Cortex of kidney (tissue), 1 donor: ENCODE results near the gene MCF2.
"Not testable (repeated sequence)": the region's sequence is repeated elsewhere in the genome, so short reads cannot be mapped to it uniquely, and the experiment has no call there.

Experiments
- DNase-seq: peaks from one replicate; lab custom pipeline; 2025; lab: John Stamatoyannopoulos, UW

Gene MCF2

DNA sequence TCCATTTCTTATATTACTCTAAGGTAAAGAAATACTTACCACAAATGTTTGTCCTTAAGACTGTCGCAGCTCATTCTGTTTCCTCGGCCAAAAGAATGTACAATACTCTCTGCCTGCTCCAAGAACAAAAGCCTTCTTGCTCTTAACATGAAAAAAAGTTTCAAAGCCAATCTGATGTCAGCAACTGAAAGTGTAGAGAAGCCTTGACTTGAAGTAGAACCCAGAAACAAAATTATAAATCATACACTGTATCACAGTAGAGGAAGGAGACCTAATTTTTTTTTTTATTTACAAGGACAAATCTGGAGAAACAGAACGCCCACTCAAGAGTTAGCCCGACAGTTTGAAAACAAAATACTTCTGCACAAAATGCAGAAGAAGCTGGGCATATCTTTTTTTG is at the start of gene MCF2:
MCF2 (minus strand) TSS at position 101 of the 400 bp plus-strand sequence. CDS start 56,423 bp downstream, outside the sequence.
- no peak for DNase-seq

DNA sequence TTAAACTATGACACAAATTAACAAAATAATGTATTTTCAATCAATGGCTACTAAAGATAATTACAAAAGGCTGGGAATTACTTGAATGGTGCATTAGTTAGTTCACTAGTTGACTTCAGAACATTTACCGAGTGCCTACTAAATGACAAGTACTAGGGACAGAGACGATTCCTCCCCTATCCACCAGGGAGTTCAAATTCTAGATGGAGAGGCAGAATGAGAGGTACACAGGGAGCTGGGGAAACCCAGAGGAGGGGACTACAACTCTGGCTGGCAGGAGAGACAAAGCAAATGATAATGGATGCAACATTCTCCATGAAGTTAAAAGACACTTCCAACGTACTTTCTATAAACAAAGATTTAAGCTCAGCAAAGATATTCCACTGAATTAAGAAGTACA is 43.1 kb upstream of the MCF2 start:
- DNase-seq, result no peak

GRCh38 chrX:139750390-139750789 is 42.4 kb upstream of the MCF2 start:
- no peak for DNase-seq

GRCh38 chrX:139739138-139739537 is 31.2 kb upstream of the MCF2 start:
- no peak for DNase-seq

DNA sequence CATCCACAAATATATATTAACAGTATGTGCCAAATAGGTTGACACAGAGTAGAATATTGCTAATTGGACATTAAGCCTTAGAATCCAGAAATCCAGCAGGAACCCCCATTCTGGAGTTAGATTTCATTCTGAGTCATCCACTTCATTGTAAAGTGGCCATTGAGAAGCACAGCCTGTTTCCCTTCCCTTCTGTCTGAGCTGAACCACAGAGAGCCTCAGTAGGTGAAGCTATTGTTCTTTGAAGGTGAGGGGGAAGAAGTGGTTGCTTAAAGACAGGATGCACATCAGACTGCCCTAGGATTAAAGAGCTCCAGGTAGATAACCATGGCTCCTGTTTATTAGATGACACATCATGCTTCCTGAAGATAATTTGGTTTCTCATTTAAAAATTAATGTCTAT is 30.6 kb upstream of the MCF2 start:
- DNase-seq, result no peak

GRCh38 chrX:139736151-139736550 is 28.2 kb upstream of the MCF2 start:
- DNase-seq, result no peak

- DNase-seq, result no peak
These were observed 27.0 kb upstream of the MCF2 start for GRCh38 chrX:139734996-139735395.

- no peak for DNase-seq
These were observed 17.8 kb upstream of the MCF2 start for GRCh38 chrX:139725720-139726119.

DNA sequence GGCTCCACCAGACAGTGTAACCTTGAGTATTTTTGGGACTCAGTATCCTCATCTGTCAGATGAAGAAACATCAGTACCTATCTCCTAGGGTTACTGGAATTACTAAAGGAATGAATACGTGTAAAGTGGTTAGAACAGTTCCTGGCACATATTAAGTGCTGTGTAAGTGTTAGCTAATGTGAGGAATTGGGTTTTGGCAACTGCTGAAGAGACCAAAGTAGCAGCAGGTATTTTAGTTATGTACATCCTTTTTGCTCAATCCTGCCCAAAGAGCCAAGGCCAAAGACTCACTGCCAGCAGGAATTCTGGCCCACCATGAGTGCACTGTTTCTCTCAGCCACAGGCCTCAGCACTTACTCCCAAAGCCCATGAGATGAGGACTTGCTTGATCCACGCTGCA is 16.7 kb upstream of the MCF2 start:
- no peak for DNase-seq

DNA sequence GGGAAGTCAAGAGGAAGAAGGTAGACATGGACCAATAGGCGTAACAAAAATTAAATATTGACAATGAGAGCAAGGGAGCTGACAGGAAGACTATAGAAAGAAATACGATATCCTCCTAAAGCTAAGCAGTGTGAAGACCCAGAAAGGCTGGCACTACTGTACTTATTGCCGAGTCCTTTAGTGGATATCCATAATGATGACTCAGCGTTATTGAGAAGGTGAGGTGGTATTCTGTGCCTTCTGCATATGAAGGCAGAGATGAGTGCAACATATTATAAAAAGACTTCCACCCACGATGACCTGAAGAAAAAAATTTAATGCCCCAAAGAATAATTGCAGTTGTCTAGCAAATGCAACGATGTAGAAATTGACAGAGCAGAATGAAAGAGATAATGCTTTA is 13.0 kb upstream of the MCF2 start:
- no peak for DNase-seq

DNA sequence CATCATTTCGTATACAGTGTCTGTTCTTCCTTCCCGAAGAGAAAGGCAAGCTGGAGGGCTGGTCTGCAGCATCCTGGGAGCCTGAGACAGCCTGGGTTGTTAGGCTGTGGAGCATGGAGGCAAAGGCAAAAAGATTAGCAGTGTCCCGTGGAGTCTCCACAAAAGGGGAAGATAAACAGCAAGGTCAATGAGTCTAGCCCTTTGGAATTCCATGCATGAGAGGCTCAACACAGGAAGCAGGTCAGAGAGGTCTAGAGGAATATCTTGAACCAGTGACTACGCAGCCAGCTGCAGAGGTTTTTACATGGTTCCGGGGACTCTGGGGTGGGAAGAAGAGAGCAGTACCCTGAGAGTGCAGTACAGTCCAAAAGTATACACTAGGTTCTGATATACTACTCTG is 12.2 kb upstream of the MCF2 start:
- DNase-seq, result no peak

DNA sequence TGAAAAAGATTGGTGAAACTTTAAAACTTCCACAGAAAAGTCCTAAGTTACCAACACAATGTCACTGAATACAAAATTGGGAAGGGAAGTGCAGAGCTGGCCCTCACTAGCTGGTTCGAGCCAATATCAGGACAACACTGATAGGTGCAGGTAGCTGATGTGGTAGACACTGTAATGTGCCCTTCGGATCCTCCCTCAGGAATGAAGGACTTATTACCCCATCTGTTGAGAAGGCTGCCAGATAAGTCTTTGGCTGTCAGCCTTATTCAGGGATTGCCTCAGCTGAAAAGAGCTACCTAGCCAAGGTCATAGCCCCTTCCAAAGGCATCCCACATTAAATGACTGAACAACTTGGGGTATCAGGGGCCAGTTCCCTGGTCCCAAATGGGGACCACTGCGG is 5.3 kb downstream of the MCF2 start:
- no peak for DNase-seq

DNA sequence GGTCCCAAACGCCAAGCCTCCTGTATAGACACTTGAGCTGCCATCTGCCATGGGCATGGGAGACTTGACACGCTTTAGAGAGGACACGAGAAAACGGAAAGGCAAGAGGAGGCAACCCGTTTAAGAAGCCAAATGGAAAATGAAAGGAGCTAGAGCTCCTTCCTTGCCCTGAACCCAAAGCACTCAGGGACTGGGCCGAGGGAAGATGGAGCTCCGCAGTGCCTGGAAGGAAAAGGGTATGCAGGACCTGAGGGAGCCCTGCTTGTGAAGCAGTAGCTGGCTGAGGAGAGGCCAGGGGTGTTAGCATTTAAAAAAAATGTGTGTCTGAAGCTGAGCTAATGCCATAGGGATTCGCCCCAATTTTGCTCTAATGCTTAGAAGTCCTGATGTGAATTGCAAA is 15.1 kb downstream of the MCF2 start:
- no peak for DNase-seq

- no peak for DNase-seq
These were observed 15.5 kb downstream of the MCF2 start for GRCh38 chrX:139692506-139692849.

GRCh38 chrX:139691843-139692505 is 16.0 kb downstream of the MCF2 start:
- no peak for DNase-seq

- no peak for DNase-seq
These were observed 16.5 kb downstream of the MCF2 start for GRCh38 chrX:139691493-139691842.

- not testable (repeated sequence) for DNase-seq
These were observed 22.8 kb downstream of the MCF2 start for GRCh38 chrX:139685175-139685574.

- DNase-seq, result no peak
These were observed 27.6 kb downstream of the MCF2 start for GRCh38 chrX:139680356-139680755.

DNA sequence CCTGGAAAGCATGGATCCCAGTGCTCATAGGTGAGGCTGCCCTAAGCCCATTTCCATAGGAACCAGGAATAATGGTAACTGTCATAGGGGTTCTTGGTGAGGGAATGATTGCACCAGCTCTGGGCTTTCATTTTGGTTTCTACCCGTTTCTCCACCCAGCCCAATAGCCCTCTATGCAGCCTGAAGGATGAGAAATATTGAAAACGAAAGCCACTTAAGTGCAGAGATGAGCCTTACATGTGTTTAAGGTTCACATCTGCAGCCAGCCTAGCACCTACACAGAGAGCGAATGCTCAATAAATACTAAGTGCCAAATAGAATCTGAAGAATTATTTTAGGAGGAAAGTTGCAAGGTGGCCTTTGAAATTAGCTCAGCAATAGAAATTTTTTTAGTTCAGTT is 60.4 kb downstream of the MCF2 start:
- DNase-seq, result no peak

GRCh38 chrX:139642241-139642927 is 65.6 kb downstream of the MCF2 start:
- DNase-seq, result no peak

DNA sequence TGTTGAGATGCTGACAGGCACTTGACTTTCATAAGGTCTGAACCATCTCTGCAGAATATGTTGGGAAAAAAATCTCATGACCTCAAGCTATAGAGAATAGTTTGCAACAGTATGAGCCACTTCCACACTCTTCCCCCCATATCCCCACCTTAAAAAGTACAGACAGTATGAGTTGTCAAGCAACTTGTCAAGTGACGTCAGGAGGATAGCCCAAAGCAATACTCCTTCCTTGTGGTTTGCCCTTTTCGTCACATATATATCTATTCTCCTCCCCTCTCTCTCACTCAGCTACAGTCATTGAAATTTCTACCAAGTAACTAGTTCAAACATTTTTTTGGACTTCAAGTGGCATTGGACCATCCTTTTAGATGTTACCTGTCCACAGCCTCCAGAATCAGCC is 67.7 kb downstream of the MCF2 start:
- DNase-seq, result no peak

DNA sequence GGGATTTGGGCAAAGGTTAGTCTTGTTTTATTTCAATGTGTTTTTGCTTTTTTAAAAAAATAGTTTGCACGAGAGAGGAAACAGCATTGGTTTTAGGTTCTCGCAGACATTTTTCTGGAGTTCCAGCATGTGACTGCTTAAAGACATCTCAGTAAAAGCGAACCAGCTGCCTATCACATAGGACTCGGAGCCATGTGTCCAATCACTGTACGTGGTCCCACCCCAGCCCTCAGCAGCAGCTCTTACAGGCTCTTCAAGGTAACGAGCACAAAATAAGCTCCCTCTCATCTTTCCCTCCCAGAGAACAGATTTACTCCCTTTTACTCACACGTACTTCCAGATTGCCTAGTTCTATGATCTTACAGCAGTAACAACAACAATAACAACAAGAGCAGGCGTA is 68.7 kb downstream of the MCF2 start:
- DNase-seq, result no peak

GRCh38 chrX:139600105-139600504 is 107.9 kb downstream of the MCF2 start:
- DNase-seq, result no peak

DNA sequence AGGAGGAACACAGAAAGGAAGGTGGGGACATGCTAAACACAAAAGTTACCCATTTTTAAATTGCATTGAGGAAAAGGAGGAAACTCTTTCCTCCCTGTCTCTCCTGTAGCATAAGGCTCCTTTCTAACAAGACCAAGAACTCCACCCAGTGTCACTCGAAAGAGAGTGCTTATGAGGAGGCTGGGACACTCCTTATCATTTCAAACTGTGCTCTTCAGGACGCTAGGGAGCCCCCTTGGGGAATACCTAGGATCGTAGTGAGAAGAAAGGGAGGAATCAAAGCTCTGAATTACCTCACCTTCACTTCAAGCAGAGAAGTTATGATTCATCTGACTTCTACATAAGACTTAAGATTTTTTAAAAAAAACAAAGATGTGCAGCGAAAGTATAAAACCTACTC is 111.9 kb downstream of the MCF2 start:
- DNase-seq, result no peak
